ENCODE measurements around the gene NCAM1. TPM values are rescaled to one million over a fixed set of nuclear protein-coding genes. Genes with fewer than 3 reads are reported as not detected.

NCAM1 gene
- total and polyA plus RNA-seq, 7 donors: 0.46 to 124 (median 64.2) TPM

DNA sequence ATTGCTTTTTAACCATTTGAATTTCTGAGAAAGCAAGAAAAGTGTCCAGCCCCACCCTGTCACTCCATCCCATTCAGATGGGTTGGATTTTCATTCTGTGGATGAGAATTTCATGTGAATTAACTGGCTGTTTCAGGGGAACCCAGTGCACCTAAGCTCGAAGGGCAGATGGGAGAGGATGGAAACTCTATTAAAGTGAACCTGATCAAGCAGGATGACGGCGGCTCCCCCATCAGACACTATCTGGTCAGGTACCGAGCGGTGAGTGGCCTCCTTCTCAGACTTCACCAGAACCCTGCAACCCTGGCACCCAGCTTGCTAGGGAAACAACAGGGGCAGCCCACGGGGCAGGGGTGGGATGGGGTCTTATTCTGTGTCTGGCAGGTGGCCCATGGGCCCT is 294.5 kb downstream of the NCAM1 start:
- no peak for DNase-seq
- Histone ChIP-seq H3K9me3 (no peaks in the 10 kb centered on the region), H3K27me3 (no peaks in the 10 kb centered on the region), H3K4me3 (no peak overlapping the region), H3K4me1 (no peaks in the 10 kb centered on the region), H3K27ac (no peak overlapping the region), H3K36me3 (peaks cover 0 to 7% (median 5%) of the 10 kb centered on the region in 4 donors)
- 83 to 85% methylated on average over 6 of the region's 6 CpGs for WGBS, 2 donors
- intact Hi-C loops (cut with DNase I): no loop called here
- TF ChIP-seq POLR2AphosphoS5 (IDR thresholded peaks at IDR 0.05): no peak
- no peak for TF ChIP-seq EP300 (IDR thresholded peaks at IDR 0.05)
- no peak for TF ChIP-seq CTCF (IDR thresholded peaks at IDR 0.05)
- no peak for TF ChIP-seq POLR2A (IDR thresholded peaks at IDR 0.05)

DNA sequence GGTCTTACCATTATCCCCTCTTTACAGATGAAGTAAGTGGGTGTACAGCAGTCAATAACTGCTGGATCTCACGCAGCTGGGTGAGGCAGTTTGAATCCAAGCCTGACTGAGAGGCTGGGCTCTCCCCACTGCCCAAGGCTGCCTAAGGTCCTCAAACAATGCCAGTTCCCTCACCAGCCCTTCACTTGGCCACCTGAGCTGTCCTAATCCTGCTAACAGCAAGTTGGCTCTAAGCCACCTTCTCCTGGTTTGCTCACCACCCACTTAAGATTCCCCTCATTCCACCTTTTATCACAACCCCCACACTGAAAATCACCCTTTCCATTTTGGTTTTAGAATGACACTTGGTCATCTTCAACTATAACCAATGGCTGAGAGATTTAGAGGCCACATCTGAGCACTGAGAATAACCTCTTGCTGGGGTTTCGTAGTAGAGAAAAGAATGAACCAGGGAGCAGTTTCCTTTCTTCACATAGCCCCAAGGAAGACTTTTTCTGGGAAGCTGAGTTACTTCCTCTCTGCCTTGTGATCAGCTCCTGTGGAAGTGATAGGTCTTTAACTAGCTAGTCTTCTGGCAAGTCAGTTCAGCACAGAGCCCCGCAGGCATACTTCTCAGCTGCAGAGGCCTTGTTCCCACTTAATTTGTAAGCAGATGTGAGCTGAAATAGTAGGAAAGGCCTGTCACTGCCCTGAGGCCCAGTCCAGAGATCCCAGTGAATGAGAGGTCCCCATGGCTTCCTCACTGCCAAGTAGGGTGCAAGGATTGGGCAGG is 295.4 kb downstream of the NCAM1 start:
- no peak for DNase-seq
- H3K4me3 ChIP-seq: no peak overlapping the region
- H3K27ac ChIP-seq: no peak overlapping the region
- no peaks in the 10 kb centered on the region for H3K9me3 ChIP-seq
- H3K4me1 ChIP-seq: no peaks in the 10 kb centered on the region
- TF ChIP-seq CTCF (IDR thresholded peaks at IDR 0.05): no peak
- 88% methylated on average over 3 of the region's 3 CpGs for WGBS, 2 donors
- peaks cover 0 to 10% (median 5%) of the 10 kb centered on the region in 4 donors for H3K36me3 ChIP-seq
- no peaks in the 10 kb centered on the region for H3K27me3 ChIP-seq
- intact Hi-C loops (cut with DNase I): no loop called here

GRCh38 chr11:113260096-113260425 is 298.8 kb downstream of the NCAM1 start:
- intact Hi-C loops (cut with DNase I): no loop called here
- H3K27me3 ChIP-seq: no peaks in the 10 kb centered on the region
- H3K4me1 ChIP-seq: no peaks in the 10 kb centered on the region
- no peaks in the 10 kb centered on the region for H3K9me3 ChIP-seq
- no peak for DNase-seq
- H3K27ac ChIP-seq: no peak overlapping the region
- no peak overlapping the region for H3K4me3 ChIP-seq
- 92 to 94% methylated on average over 9 of the region's 9 CpGs for WGBS, 2 donors
- TF ChIP-seq POLR2AphosphoS5 (IDR thresholded peaks at IDR 0.05) (no peak), CTCF (IDR thresholded peaks at IDR 0.05) (no peak), EP300 (IDR thresholded peaks at IDR 0.05) (no peak), POLR2A (IDR thresholded peaks at IDR 0.05) (no peak)
- H3K36me3 ChIP-seq: peaks cover 0 to 10% (median 5%) of the 10 kb centered on the region in 4 donors

- H3K4me3 ChIP-seq: no peak overlapping the region
- no peak for DNase-seq
- TF ChIP-seq CTCF (IDR thresholded peaks at IDR 0.05): no peak
- TF ChIP-seq POLR2A (IDR thresholded peaks at IDR 0.05): no peak
- TF ChIP-seq EP300 (IDR thresholded peaks at IDR 0.05): no peak
- TF ChIP-seq POLR2AphosphoS5 (IDR thresholded peaks at IDR 0.05): no peak
- 83 to 90% methylated on average over 1 of the region's 1 CpG for WGBS, 2 donors
- intact Hi-C loops (cut with DNase I): no loop called here
- H3K27ac ChIP-seq: no peak overlapping the region
- no peaks in the 10 kb centered on the region for H3K27me3 ChIP-seq
- H3K36me3 ChIP-seq: peaks cover 0 to 10% (median 5%) of the 10 kb centered on the region in 4 donors
- H3K9me3 ChIP-seq: no peaks in the 10 kb centered on the region
- no peaks in the 10 kb centered on the region for H3K4me1 ChIP-seq
Observed at GRCh38 chr11:113260541-113260940, 299.3 kb downstream of the NCAM1 start.

Measured in sigmoid colon (tissue), 7 donors.